GM19351 (cell line): Measurements from ENCODE around the gene CPSF4.
"Not testable (repeated sequence)": the region's sequence is repeated elsewhere in the genome, so short reads cannot be mapped to it uniquely, and the experiment has no call there.

Experiments
- ATAC-seq: cut with Tn5 transposase; IDR thresholded peaks from one replicate; pipeline ENCODE4 v1.9.1; 2021; ENCODE audit warnings: mild to moderate bottlenecking, moderate library complexity; ENCODE audit not compliant: unreplicated experiment

CPSF4 gene

GRCh38 chr7:99408379-99409191 lies 30.2 kb upstream of the CPSF4 start, which contains the start of the genes BUD31 and PDAP1:
Gene BUD31, plus strand, starts transcription at chr7:99408969. Its CDS starts 2,124 bp downstream, at chr7:99411093.
Gene PDAP1, minus strand, starts transcription at chr7:99408597. Its CDS starts 49 bp downstream, at chr7:99408548.
- peak; percentile 79 for ATAC-seq

GRCh38 chr7:99409192-99409572 lies 29.6 kb upstream of the CPSF4 start:
- peak; percentile 3 for ATAC-seq

- ATAC-seq: no peak
These were observed 28.9 kb upstream of the CPSF4 start for GRCh38 chr7:99409806-99410205.

GRCh38 chr7:99410635-99411034 lies 28.1 kb upstream of the CPSF4 start:
- ATAC-seq: no peak

GRCh38 chr7:99415513-99416127 lies 23.1 kb upstream of the CPSF4 start:
- ATAC-seq: not testable (repeated sequence)

- ATAC-seq: no peak
These were observed 20.5 kb upstream of the CPSF4 start for GRCh38 chr7:99418260-99418659.

GRCh38 chr7:99419323-99420021 lies 19.3 kb upstream of the CPSF4 start:
- no peak for ATAC-seq

GRCh38 chr7:99420213-99420612 lies 18.5 kb upstream of the CPSF4 start:
- no peak for ATAC-seq

GRCh38 chr7:99420986-99421385 lies 17.8 kb upstream of the CPSF4 start:
- no peak for ATAC-seq

- ATAC-seq: no peak
These were observed 16.6 kb upstream of the CPSF4 start for GRCh38 chr7:99422186-99422585.

GRCh38 chr7:99422625-99423024 lies 16.1 kb upstream of the CPSF4 start:
- ATAC-seq: no peak

GRCh38 chr7:99424932-99425730 lies 13.6 kb upstream of the CPSF4 start:
- no peak for ATAC-seq

- ATAC-seq: no peak
These were observed 9.7 kb upstream of the CPSF4 start for GRCh38 chr7:99428972-99429566.

GRCh38 chr7:99429756-99430155 lies 9.0 kb upstream of the CPSF4 start:
- no peak for ATAC-seq

GRCh38 chr7:99431756-99432540 lies 6.8 kb upstream of the CPSF4 start:
- ATAC-seq: not testable (repeated sequence)

- ATAC-seq: no peak
These were observed 5.6 kb upstream of the CPSF4 start for GRCh38 chr7:99433158-99433557.

GRCh38 chr7:99437946-99438572 lies 684 bp upstream of the CPSF4 start:
- peak; percentile 11 for ATAC-seq

GRCh38 chr7:99440195-99440594 lies 1.5 kb downstream of the CPSF4 start:
- no peak for ATAC-seq

GRCh38 chr7:99446096-99446495 lies 7.4 kb downstream of the CPSF4 start:
- ATAC-seq: no peak
